ENCODE measurements around the gene TCHH. TPM values are rescaled to one million over a fixed set of nuclear protein-coding genes. Genes with fewer than 3 reads are reported as not detected.

TCHH gene
- total RNA-seq = under 1 TPM in 2 of 10 donors, not detected in 8; 0.05 to 0.07 TPM
- under 1 TPM in 1 of 2 donors, not detected in 1; 0.01 TPM for polyA plus RNA-seq
- long read RNA-seq, donor 1 = 0 reads
- long read RNA-seq, donor 2 = 0 reads
- long read RNA-seq, donor 3, partial matches to known transcripts = 0 of 1 reads
- long read RNA-seq, donor 3, other reads (novel, unspliced or antisense) = 1 of 1 reads

GRCh38 chr1:152115344-152115743 lies at the start of gene TCHH:
TCHH (minus strand) TSS chr1:152115444; CDS start chr1:152114080, 1,364 bp downstream.
- Histone ChIP-seq H3K4me3 (no peak within 1 kb of the TSS), H3K4me1 (peaks cover 8 to 26% (median 25%) of the 10 kb centered on the region in 9 donors), H3K36me3 (no peaks in the 10 kb centered on the region), H3K9me3 (no peaks in the 10 kb centered on the region), H3K27ac (no peak within 1 kb of the TSS), H3K27me3 (peaks cover 0 to 100% (median 89%) of the 10 kb centered on the region in 7 donors)
- no peak for ATAC-seq
- DNase-seq = no peak
- 45 to 61% methylated on average over 4 of the region's 4 CpGs for WGBS, 2 donors
- intact Hi-C loops (cut with DNase I) = no loop called here
- TF ChIP-seq, protein P1, sequence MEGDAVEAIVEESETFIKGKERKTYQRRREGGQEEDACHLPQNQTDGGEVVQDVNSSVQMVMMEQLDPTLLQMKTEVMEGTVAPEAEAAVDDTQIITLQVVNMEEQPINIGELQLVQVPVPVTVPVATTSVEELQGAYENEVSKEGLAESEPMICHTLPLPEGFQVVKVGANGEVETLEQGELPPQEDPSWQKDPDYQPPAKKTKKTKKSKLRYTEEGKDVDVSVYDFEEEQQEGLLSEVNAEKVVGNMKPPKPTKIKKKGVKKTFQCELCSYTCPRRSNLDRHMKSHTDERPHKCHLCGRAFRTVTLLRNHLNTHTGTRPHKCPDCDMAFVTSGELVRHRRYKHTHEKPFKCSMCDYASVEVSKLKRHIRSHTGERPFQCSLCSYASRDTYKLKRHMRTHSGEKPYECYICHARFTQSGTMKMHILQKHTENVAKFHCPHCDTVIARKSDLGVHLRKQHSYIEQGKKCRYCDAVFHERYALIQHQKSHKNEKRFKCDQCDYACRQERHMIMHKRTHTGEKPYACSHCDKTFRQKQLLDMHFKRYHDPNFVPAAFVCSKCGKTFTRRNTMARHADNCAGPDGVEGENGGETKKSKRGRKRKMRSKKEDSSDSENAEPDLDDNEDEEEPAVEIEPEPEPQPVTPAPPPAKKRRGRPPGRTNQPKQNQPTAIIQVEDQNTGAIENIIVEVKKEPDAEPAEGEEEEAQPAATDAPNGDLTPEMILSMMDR (IDR thresholded peaks at IDR 0.05) = no peak

- no peak for DNase-seq
- H3K4me3 ChIP-seq = no peak overlapping the region
- ATAC-seq = no peak
- 72 to 77% methylated on average over 2 of the region's 2 CpGs for WGBS, 2 donors
- H3K4me1 ChIP-seq = peaks cover 0 to 67% (median 11%) of the 10 kb centered on the region in 9 donors
- no peaks in the 10 kb centered on the region for H3K9me3 ChIP-seq
- H3K27me3 ChIP-seq = no peaks in the 10 kb centered on the region
- peak overlapping the region in 1 of 10 donors; percentile 61 for H3K27ac ChIP-seq
- TF ChIP-seq, protein P1 (IDR thresholded peaks at IDR 0.05) = no peak
- H3K36me3 ChIP-seq = no peaks in the 10 kb centered on the region
- intact Hi-C loops (cut with DNase I) = no loop called here
Observed at GRCh38 chr1:152164517-152165136, 49.4 kb upstream of the TCHH start.

- WGBS, 2 donors = 12 to 20% methylated on average over 1 of the region's 1 CpG
- peaks cover 0 to 50% (median 5%) of the 10 kb centered on the region in 9 donors for H3K4me1 ChIP-seq
- no peak overlapping the region for H3K4me3 ChIP-seq
- DNase-seq = no peak
- ATAC-seq = peak in 2 of 8 donors; percentile 14 to 75
- H3K27ac ChIP-seq = no peak overlapping the region
- H3K36me3 ChIP-seq = no peaks in the 10 kb centered on the region
- no peaks in the 10 kb centered on the region for H3K27me3 ChIP-seq
- TF ChIP-seq, protein P1 (IDR thresholded peaks at IDR 0.05) = no peak
- no peaks in the 10 kb centered on the region for H3K9me3 ChIP-seq
- intact Hi-C loops (cut with DNase I) = no loop called here
Observed at GRCh38 chr1:152162792-152163463, 47.7 kb upstream of the TCHH start.

DNA sequence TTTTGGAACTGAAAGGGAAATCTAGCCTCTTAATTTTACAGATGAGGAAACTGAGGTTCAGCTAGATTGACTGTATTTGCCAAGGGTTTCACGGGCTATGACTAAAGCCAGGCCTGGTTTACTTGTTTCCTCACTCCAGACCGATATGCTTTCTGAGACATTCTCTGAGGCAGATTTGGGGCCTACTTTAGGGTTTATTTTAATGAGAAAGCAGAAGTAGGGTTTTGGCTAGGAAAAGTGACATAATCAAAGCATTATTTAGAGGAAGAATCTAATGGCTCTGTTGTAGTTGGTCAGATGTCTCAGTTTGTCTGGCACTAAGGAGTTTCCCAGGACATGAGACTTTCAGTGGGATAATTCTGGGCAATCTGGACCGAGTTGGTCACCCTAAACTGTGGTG lies 45.3 kb upstream of the TCHH start:
- DNase-seq (no peak), ATAC-seq (peak in 2 of 8 donors; percentile 31 to 35)
- Histone ChIP-seq H3K36me3 (no peaks in the 10 kb centered on the region), H3K4me1 (peaks cover 0 to 28% (median 0%) of the 10 kb centered on the region in 9 donors), H3K27me3 (no peaks in the 10 kb centered on the region), H3K9me3 (no peaks in the 10 kb centered on the region), H3K27ac (peak overlapping the region in 1 of 10 donors; percentile 54), H3K4me3 (no peak overlapping the region)
- intact Hi-C loops (cut with DNase I) = no loop called here
- WGBS, 2 donors = 76 to 80% methylated on average over 3 of the region's 3 CpGs
- TF ChIP-seq, protein P1 (IDR thresholded peaks at IDR 0.05) = no peak

Measured in heart right ventricle (tissue), 16 donors.